ENCODE results near the gene RNLS.

DNA sequence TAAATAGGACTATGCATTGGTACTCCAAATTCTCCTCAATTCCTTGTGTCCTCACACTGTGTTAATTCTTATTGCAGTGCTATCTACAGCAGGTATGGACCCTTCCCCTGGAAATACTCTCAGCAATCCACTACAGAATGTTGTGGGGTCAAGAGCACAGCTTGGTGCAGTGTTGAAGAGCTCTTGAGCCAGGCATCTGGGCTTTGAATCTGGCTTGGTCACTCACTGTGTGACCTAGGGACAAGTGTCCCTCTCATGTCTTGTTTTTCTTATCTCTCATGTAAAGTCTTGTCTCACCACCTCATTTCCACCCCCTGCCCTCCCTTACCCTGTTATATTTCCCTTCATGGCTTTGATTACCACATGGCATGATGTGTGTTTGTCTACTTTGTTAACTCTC is 159.4 kb downstream of the RNLS start:
- TF ChIP-seq, protein P1, sequence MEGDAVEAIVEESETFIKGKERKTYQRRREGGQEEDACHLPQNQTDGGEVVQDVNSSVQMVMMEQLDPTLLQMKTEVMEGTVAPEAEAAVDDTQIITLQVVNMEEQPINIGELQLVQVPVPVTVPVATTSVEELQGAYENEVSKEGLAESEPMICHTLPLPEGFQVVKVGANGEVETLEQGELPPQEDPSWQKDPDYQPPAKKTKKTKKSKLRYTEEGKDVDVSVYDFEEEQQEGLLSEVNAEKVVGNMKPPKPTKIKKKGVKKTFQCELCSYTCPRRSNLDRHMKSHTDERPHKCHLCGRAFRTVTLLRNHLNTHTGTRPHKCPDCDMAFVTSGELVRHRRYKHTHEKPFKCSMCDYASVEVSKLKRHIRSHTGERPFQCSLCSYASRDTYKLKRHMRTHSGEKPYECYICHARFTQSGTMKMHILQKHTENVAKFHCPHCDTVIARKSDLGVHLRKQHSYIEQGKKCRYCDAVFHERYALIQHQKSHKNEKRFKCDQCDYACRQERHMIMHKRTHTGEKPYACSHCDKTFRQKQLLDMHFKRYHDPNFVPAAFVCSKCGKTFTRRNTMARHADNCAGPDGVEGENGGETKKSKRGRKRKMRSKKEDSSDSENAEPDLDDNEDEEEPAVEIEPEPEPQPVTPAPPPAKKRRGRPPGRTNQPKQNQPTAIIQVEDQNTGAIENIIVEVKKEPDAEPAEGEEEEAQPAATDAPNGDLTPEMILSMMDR (IDR thresholded peaks at IDR 0.05): no peak
- no peak for TF ChIP-seq SMAD3 (CRISPR knock-in tag; IDR thresholded peaks at IDR 0.05; ENCODE audit: borderline replicate concordance)
- no peak for TF ChIP-seq TEAD1 (CRISPR knock-in tag; IDR thresholded peaks at IDR 0.05)
- TF ChIP-seq ZNF512 (CRISPR knock-in tag; IDR thresholded peaks at IDR 0.05; ENCODE audit: borderline replicate concordance): no peak
- TF ChIP-seq ATF3 (CRISPR knock-in tag; conservative IDR thresholded peaks at IDR 0.05): no peak
- TF ChIP-seq CREB1 (CRISPR knock-in tag; IDR thresholded peaks at IDR 0.05): no peak
- TF ChIP-seq, protein P2, sequence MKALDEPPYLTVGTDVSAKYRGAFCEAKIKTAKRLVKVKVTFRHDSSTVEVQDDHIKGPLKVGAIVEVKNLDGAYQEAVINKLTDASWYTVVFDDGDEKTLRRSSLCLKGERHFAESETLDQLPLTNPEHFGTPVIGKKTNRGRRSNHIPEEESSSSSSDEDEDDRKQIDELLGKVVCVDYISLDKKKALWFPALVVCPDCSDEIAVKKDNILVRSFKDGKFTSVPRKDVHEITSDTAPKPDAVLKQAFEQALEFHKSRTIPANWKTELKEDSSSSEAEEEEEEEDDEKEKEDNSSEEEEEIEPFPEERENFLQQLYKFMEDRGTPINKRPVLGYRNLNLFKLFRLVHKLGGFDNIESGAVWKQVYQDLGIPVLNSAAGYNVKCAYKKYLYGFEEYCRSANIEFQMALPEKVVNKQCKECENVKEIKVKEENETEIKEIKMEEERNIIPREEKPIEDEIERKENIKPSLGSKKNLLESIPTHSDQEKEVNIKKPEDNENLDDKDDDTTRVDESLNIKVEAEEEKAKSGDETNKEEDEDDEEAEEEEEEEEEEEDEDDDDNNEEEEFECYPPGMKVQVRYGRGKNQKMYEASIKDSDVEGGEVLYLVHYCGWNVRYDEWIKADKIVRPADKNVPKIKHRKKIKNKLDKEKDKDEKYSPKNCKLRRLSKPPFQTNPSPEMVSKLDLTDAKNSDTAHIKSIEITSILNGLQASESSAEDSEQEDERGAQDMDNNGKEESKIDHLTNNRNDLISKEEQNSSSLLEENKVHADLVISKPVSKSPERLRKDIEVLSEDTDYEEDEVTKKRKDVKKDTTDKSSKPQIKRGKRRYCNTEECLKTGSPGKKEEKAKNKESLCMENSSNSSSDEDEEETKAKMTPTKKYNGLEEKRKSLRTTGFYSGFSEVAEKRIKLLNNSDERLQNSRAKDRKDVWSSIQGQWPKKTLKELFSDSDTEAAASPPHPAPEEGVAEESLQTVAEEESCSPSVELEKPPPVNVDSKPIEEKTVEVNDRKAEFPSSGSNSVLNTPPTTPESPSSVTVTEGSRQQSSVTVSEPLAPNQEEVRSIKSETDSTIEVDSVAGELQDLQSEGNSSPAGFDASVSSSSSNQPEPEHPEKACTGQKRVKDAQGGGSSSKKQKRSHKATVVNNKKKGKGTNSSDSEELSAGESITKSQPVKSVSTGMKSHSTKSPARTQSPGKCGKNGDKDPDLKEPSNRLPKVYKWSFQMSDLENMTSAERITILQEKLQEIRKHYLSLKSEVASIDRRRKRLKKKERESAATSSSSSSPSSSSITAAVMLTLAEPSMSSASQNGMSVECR (CRISPR knock-in tag; IDR thresholded peaks at IDR 0.05; ENCODE audit: borderline replicate concordance): no peak
- TF ChIP-seq ZNF121 (CRISPR knock-in tag; IDR thresholded peaks at IDR 0.05): no peak
- no peak for TF ChIP-seq HMGXB4 (CRISPR knock-in tag; IDR thresholded peaks at IDR 0.05)
- no peak for TF ChIP-seq TCF7 (CRISPR knock-in tag; IDR thresholded peaks at IDR 0.05; ENCODE audit: low read depth)

Measured in WTC11 (cell line).